HCT116 (cell line): Measurements from ENCODE around the gene PCDH9. TPM values are rescaled to one million over a fixed set of nuclear protein-coding genes. Genes with fewer than 3 reads are reported as not detected.

Experiments
- ATAC-seq: fragments of 200-7000 bp; cut with Tn5 transposase; 2 replicates; pipeline ENCODE4 v1.9.1; 2020; ENCODE audit warnings: mild to moderate bottlenecking, moderate library complexity
- BruUV-seq: library from RNA; stranded (reverse); fragments of 400-500 nt; replicated peaks from 2 replicates; lab custom pipeline; 2021; lab: Mats Ljungman, UMichigan
- CTCF ChIA-PET: fragments of 300-600 bp; sonication (Branson Sonifier 250); formaldehyde crosslinking; loops from one replicate; lab custom pipeline; 2021; ENCODE audit warnings: antibody characterized with exemption; lab: Charles Lee
- POLR2A ChIA-PET: fragments of 300-600, 350-600 bp; sonication (Branson Sonifier 250); formaldehyde crosslinking; loops from one replicate; lab custom pipeline; 2021; ENCODE audit warnings: antibody characterized with exemption; lab: Charles Lee
- RAD21 ChIA-PET, 2 experiments: fragments of 300-600 bp; sonication (Branson Sonifier 250); formaldehyde crosslinking; loops; one replicate each; lab custom pipeline; 2023; ENCODE audit warnings: low total read pairs in 2 of 2; ENCODE audit not compliant: uncharacterized antibody in 2 of 2, unreplicated experiment in 2 of 2, low non-redundant PET in 1 of 2; lab: Charles Lee
- DNase-seq: peaks from one replicate; pipeline ENCODE4 v3.0.0-alpha.2; 2010; ENCODE audit warnings: low read depth, low spot score
- H2AFZ ChIP-seq: fragments of 200-600 bp; shearing (Covaris generic), sonication (generic); 2 replicates; pipeline ENCODE4 v1.6.1; 2017; ENCODE audit warnings: low read depth, mixed run types, mixed read lengths, antibody characterized with exemption, low read length; ENCODE audit not compliant: poor library complexity, severe bottlenecking
- H3K27ac ChIP-seq: 2 replicates; pipeline ENCODE4 v1.5.1; 2012; ENCODE audit warnings: low read depth, low read length
- H3K27me3 ChIP-seq: fragments of 200-600 bp; sonication (generic); 2 replicates; pipeline ENCODE4 v1.6.1; 2016; ENCODE audit warnings: mixed run types, low read length, mixed read lengths; ENCODE audit not compliant: insufficient read depth
- H3K36me3 ChIP-seq, 2 experiments: fragments of 200-500 bp in 1 of 2; fragments of 200-600 bp in 1 of 2; sonication (Bioruptor generic) in 1 of 2; sonication (generic) in 1 of 2; 2 replicates each; pipeline versions ENCODE4 v1.5.1 to v1.6.1; 2014 to 2016; ENCODE audit warnings: low read length in 2 of 2, inconsistent platforms in 1 of 2, mixed read lengths in 1 of 2, mixed run types in 1 of 2; ENCODE audit not compliant: insufficient read depth in 2 of 2, control insufficient read depth in 1 of 2
- H3K4me1 ChIP-seq, 2 experiments: fragments of 200-600 bp in 1 of 2; sonication (generic) in 1 of 2; 2 replicates each; pipeline versions ENCODE4 v1.5.1 to v1.6.1; 2012 to 2017; ENCODE audit warnings: low read length in 2 of 2, inconsistent platforms in 1 of 2, mild to moderate bottlenecking in 1 of 2, mixed read lengths in 1 of 2, mixed run types in 1 of 2, moderate library complexity in 1 of 2; ENCODE audit not compliant: insufficient read depth in 2 of 2, control insufficient read depth in 1 of 2
- H3K4me2 ChIP-seq: fragments of 200-600 bp; sonication (generic); 2 replicates; pipeline ENCODE4 v1.6.1; 2017; ENCODE audit warnings: mixed run types, low read length, mixed read lengths
- H3K4me3 ChIP-seq, 2 experiments: fragments of 200-600 bp in 1 of 2; sonication (generic) in 1 of 2; replicated peaks in 1 of 2; 2 replicates each; pipeline ENCODE4 v1.5.1; 2011 to 2016; ENCODE audit warnings: low read length in 2 of 2, control low read depth in 1 of 2, low read depth in 1 of 2, mild to moderate bottlenecking in 1 of 2, mixed read lengths in 1 of 2, mixed run types in 1 of 2
- H3K79me2 ChIP-seq: fragments of 200-600 bp; sonication (generic); 2 replicates; pipeline ENCODE4 v1.6.1; 2017; ENCODE audit warnings: mild to moderate bottlenecking, mixed run types, low read length, moderate library complexity, mixed read lengths; ENCODE audit not compliant: insufficient read depth
- H3K9ac ChIP-seq: fragments of 200-600 bp; sonication (generic); 2 replicates; pipeline ENCODE4 v1.6.1; 2016; ENCODE audit warnings: low read length, mixed read lengths
- H3K9me2 ChIP-seq: fragments of 200-600 bp; sonication (generic), shearing (Covaris generic); 2 replicates; pipeline ENCODE4 v1.6.1; 2017; ENCODE audit warnings: mixed run types, mild to moderate bottlenecking, moderate library complexity; ENCODE audit not compliant: insufficient read depth
- H3K9me3 ChIP-seq, 2 experiments: fragments of 200-500 bp in 1 of 2; fragments of 200-600 bp in 1 of 2; sonication (Bioruptor generic) in 1 of 2; sonication (generic) in 1 of 2; 2 replicates each; pipeline ENCODE4 v1.6.1; 2014 to 2017; ENCODE audit warnings: low read length in 2 of 2, mixed read lengths in 2 of 2, inconsistent platforms in 1 of 2, low read depth in 1 of 2, mild to moderate bottlenecking in 1 of 2, mixed run types in 1 of 2, moderate library complexity in 1 of 2; ENCODE audit not compliant: control insufficient read depth in 1 of 2, insufficient read depth in 1 of 2
- H4K20me1 ChIP-seq: fragments of 200-600 bp; sonication (generic), shearing (Covaris generic); 2 replicates; pipeline ENCODE4 v1.6.1; 2017; ENCODE audit warnings: mixed run types, mild to moderate bottlenecking, moderate library complexity; ENCODE audit not compliant: insufficient read depth
- ATF3 ChIP-seq: IDR thresholded peaks from 2 replicates; pipeline ENCODE4 v1.6.1; 2012
- CBX3 ChIP-seq: IDR thresholded peaks from 2 replicates; pipeline ENCODE4 v1.6.1; 2012; ENCODE audit warnings: low read depth
- CEBPB ChIP-seq: IDR thresholded peaks from 2 replicates; pipeline ENCODE4 v1.6.1; 2012; ENCODE audit warnings: low read depth
- CTCF ChIP-seq, 3 experiments: fragments of 200-600 bp in 1 of 3; sonication (generic) in 1 of 3; IDR thresholded peaks in 2 of 3; conservative IDR thresholded peaks in 1 of 3; 2 replicates each; pipeline ENCODE4 v1.5.1; 2012 to 2017; ENCODE audit warnings: low read depth in 2 of 3, low read length in 2 of 3, antibody characterized with exemption in 1 of 3, borderline replicate concordance in 1 of 3, control low read depth in 1 of 3, mild to moderate bottlenecking in 1 of 3, mixed read lengths in 1 of 3, mixed run types in 1 of 3, moderate library complexity in 1 of 3; ENCODE audit not compliant: insufficient read depth in 1 of 3
- EGR1 ChIP-seq: IDR thresholded peaks from 2 replicates; pipeline ENCODE4 v1.6.1; 2012; ENCODE audit warnings: low read depth
- ELF1 ChIP-seq: IDR thresholded peaks from 2 replicates; pipeline ENCODE4 v1.6.1; 2012; ENCODE audit warnings: low read depth, borderline replicate concordance
- EZH2 ChIP-seq: fragments of 200-600 bp; sonication (generic); IDR thresholded peaks from 2 replicates; pipeline ENCODE4 v1.6.1; 2017; ENCODE audit warnings: antibody characterized with exemption, mixed run types
- MAX ChIP-seq: IDR thresholded peaks from 2 replicates; pipeline ENCODE4 v1.6.1; 2012
- POLR2A ChIP-seq: IDR thresholded peaks from 2 replicates; pipeline ENCODE4 v1.7.0; 2011; ENCODE audit warnings: borderline replicate concordance; ENCODE audit not compliant: insufficient read depth, insufficient read length; ENCODE audit errors: extremely low read depth
- POLR2AphosphoS5 ChIP-seq: IDR thresholded peaks from 2 replicates; pipeline ENCODE4 v1.6.1; 2011; ENCODE audit warnings: mild to moderate bottlenecking, low read depth, low read length, moderate library complexity
- RAD21 ChIP-seq: IDR thresholded peaks from 2 replicates; pipeline ENCODE4 v1.6.1; 2012; ENCODE audit warnings: low read depth, mild to moderate bottlenecking
- REST ChIP-seq: IDR thresholded peaks from 2 replicates; pipeline ENCODE4 v1.6.1; 2012; ENCODE audit warnings: low read depth
- SIN3A ChIP-seq: IDR thresholded peaks from 2 replicates; pipeline ENCODE4 v1.6.1; 2012; ENCODE audit warnings: low read depth
- SP1 ChIP-seq: IDR thresholded peaks from 2 replicates; pipeline ENCODE4 v1.6.1; 2012; ENCODE audit warnings: low read depth
- SRF ChIP-seq: IDR thresholded peaks from 2 replicates; pipeline ENCODE4 v1.6.1; 2012; ENCODE audit warnings: low read depth
- ZBTB33 ChIP-seq: IDR thresholded peaks from 2 replicates; pipeline ENCODE4 v1.6.1; 2011; ENCODE audit warnings: mild to moderate bottlenecking, low read length, moderate library complexity; ENCODE audit not compliant: insufficient replicate concordance; ENCODE audit errors: extremely low read depth
- ZFX ChIP-seq: fragments of 450-650 bp; IDR thresholded peaks from 2 replicates; pipeline ENCODE4 v1.6.1; 2017
- ZNF274 ChIP-seq: fragments of 200-500 bp; sonication (Bioruptor generic); IDR thresholded peaks from 2 replicates; pipeline ENCODE4 v1.6.1; 2014; ENCODE audit warnings: mild to moderate bottlenecking, low read depth, low read length, inconsistent platforms
- intact Hi-C: fragments of 100-400 bp; cut with micrococcal nuclease; formaldehyde crosslinking; loops from 2 replicates; pipeline ENCODE4 v1.10.0; 2022
- total RNA-seq: library from RNA; stranded (reverse); gene quantifications from one replicate; pipeline ENCODE4 v1.2.1, GENCODE V29; 2021; ENCODE audit not compliant: unreplicated experiment

PCDH9 gene
- total RNA-seq, 1 experiment from 2014 or later = 0.02 TPM

GRCh38 chr13:66977161-66977560 lies 253.0 kb downstream of the PCDH9 start:
- ATAC-seq = no peak

More at GRCh38 chr13:66977161-66977560, 253.0 kb downstream of the PCDH9 start:
- no peak overlapping the region for H3K9ac ChIP-seq
- CTCF ChIA-PET = no interaction called here
- intact Hi-C loops = no loop called here
- no peaks in the 10 kb centered on the region for H3K27me3 ChIP-seq
- no peaks in the 10 kb centered on the region for H4K20me1 ChIP-seq
- H3K9me2 ChIP-seq = no peaks in the 10 kb centered on the region
- no peaks in the 10 kb centered on the region for H3K36me3 ChIP-seq
- TF ChIP-seq SIN3A (no peak), ATF3 (no peak), ZFX (no peak), ZNF274 (no peak), ELF1 (no peak), EZH2 (no peak), MAX (no peak), POLR2A (no peak), SP1 (no peak), CTCF (IDR thresholded peaks at IDR 0.05 in 2 of 3, conservative IDR thresholded peaks at IDR 0.05 in 1 of 3; ENCODE audit: borderline replicate concordance in 1 of 3, insufficient read depth in 1 of 3, low read depth in 2 of 3, low read length in 2 of 3) (no peak), CEBPB (no peak), RAD21 (no peak), ZBTB33 (no peak), SRF (no peak), CBX3 (no peak), EGR1 (no peak), REST (no peak), POLR2AphosphoS5 (no peak)
- H3K4me2 ChIP-seq = no peak overlapping the region
- no peaks in the 10 kb centered on the region for H3K4me1 ChIP-seq
- POLR2A ChIA-PET = no interaction called here
- H2AFZ ChIP-seq = no peak overlapping the region
- no peak overlapping the region for H3K27ac ChIP-seq
- RAD21 ChIA-PET = no interaction called here
- H3K79me2 ChIP-seq = no peaks in the 10 kb centered on the region
- no peak overlapping the region for H3K4me3 ChIP-seq
- DNase-seq = no peak
- BruUV-seq = no TSS peak
- no peaks in the 10 kb centered on the region for H3K9me3 ChIP-seq
